ENCODE data around the gene UBE4B.
"Not testable (repeated sequence)": the region's sequence is repeated elsewhere in the genome, so short reads cannot be mapped to it uniquely, and the experiment has no call there.

Gene UBE4B

DNA sequence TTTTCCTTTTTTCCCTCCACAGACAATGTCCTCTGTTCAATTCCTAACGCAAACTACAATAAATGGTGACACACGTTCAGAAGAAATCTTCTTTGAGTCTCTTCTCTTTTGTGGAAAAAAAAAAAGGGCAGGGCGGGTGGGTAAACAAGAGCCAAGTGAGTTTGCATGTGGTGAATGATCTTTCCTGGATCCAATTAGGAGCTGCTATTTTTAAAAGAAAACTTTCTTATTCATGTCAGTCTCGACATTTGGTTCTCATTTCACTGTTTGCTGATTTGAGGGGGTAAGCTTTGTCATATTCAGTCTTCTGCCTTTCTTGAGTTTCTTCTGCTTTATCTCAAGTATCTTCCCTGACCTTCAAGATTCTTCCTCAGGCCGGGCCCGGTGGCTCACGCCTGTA lies 148.4 kb downstream of the UBE4B start:
- no peak overlapping the region for H3K4me3 Mint-ChIP-seq
- H3K4me1 Mint-ChIP-seq = no peaks in the 10 kb centered on the region
- no peak overlapping the region for H3K27ac Mint-ChIP-seq
- DNase-seq (ENCODE audit: low spot score in 2 of 2) = no peak
- no peaks in the 10 kb centered on the region for H3K9me3 Mint-ChIP-seq
- no peak for ATAC-seq
- H3K36me3 Mint-ChIP-seq = peaks cover 32% of the 10 kb centered on the region

- no peak for DNase-seq (ENCODE audit: low spot score in 2 of 2)
- Mint-ChIP-seq H3K4me3 (no peak overlapping the region), H3K9me3 (no peaks in the 10 kb centered on the region), H3K27ac (no peak overlapping the region), H3K4me1 (no peaks in the 10 kb centered on the region), H3K36me3 (peaks cover 9% of the 10 kb centered on the region)
- no peak for ATAC-seq
Observed at GRCh38 chr1:10185759-10186158, 153.0 kb downstream of the UBE4B start.

- no peaks in the 10 kb centered on the region for H3K4me1 Mint-ChIP-seq
- no peak for DNase-seq (ENCODE audit: low spot score in 2 of 2)
- no peaks in the 10 kb centered on the region for H3K9me3 Mint-ChIP-seq
- no peak overlapping the region for H3K27ac Mint-ChIP-seq
- H3K36me3 Mint-ChIP-seq = peaks cover 2% of the 10 kb centered on the region
- H3K4me3 Mint-ChIP-seq = no peak overlapping the region
- ATAC-seq = peak; percentile 49
Observed at GRCh38 chr1:10186331-10187025, 153.7 kb downstream of the UBE4B start.

DNA sequence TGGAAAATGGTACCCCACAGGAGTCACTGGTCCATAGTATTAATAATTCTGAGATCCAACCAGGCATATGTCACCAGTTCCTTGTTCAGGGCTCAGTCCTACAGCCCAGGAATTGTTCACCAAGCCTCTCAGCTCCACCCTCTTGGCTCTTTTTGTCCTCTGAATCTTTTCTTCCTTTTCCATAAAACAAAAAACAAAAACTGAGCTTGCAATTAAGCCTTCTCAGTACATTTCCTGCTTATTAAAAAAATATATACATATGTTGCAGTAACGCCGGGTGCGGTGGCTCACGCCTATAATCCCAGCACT lies 154.2 kb downstream of the UBE4B start:
- DNase-seq (ENCODE audit: low spot score in 2 of 2) = no peak
- no peaks in the 10 kb centered on the region for H3K9me3 Mint-ChIP-seq
- ATAC-seq = peak; percentile 25
- H3K36me3 Mint-ChIP-seq = no peaks in the 10 kb centered on the region
- H3K27ac Mint-ChIP-seq = no peak overlapping the region
- H3K4me3 Mint-ChIP-seq = no peak overlapping the region
- H3K4me1 Mint-ChIP-seq = no peaks in the 10 kb centered on the region

- Mint-ChIP-seq H3K4me1 (no peaks in the 10 kb centered on the region), H3K4me3 (no peak overlapping the region), H3K27ac (no peak overlapping the region), H3K36me3 (no peaks in the 10 kb centered on the region), H3K9me3 (no peaks in the 10 kb centered on the region)
- ATAC-seq (no peak), DNase-seq (ENCODE audit: low spot score in 2 of 2) (no peak)
Observed at GRCh38 chr1:10188133-10188650, 155.4 kb downstream of the UBE4B start.

- peaks cover 6% of the 10 kb centered on the region for H3K4me1 Mint-ChIP-seq
- no peaks in the 10 kb centered on the region for H3K36me3 Mint-ChIP-seq
- H3K4me3 Mint-ChIP-seq = no peak overlapping the region
- ATAC-seq (peak; percentile 51), DNase-seq (ENCODE audit: low spot score in 2 of 2) (no peak)
- H3K27ac Mint-ChIP-seq = no peak overlapping the region
- no peaks in the 10 kb centered on the region for H3K9me3 Mint-ChIP-seq
Observed at GRCh38 chr1:10189659-10190058, 156.9 kb downstream of the UBE4B start.

DNA sequence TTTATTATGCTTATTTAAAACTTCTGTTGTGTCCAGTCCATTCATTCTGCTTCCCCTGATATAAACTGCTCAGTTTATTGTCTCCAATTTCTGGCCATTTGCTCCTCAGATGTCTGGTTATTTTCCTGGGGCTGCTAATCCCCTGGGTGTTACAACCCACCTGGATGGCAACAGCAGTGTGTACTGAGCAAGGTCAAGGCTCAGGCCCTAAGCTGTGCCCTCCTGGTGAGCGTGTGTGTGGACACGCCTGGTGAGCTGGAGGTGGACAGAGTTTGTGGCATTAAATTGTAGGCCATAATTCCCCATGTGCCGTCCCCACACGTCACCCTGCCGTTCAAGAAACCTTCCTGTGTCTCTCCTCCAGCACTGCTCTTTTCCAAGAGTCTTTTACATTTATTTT lies 159.5 kb downstream of the UBE4B start:
- no peak for ATAC-seq
- Mint-ChIP-seq H3K36me3 (no peaks in the 10 kb centered on the region), H3K4me1 (peaks cover 6% of the 10 kb centered on the region), H3K4me3 (no peak overlapping the region), H3K9me3 (no peaks in the 10 kb centered on the region), H3K27ac (no peak overlapping the region)
- DNase-seq (ENCODE audit: low spot score in 2 of 2) = no peak

- Mint-ChIP-seq H3K36me3 (no peaks in the 10 kb centered on the region), H3K9me3 (no peaks in the 10 kb centered on the region), H3K4me1 (peaks cover 6% of the 10 kb centered on the region), H3K4me3 (no peak overlapping the region), H3K27ac (no peak overlapping the region)
- ATAC-seq = no peak
- no peak for DNase-seq (ENCODE audit: low spot score in 2 of 2)
Observed at GRCh38 chr1:10193288-10193687, 160.5 kb downstream of the UBE4B start.

GRCh38 chr1:10195570-10195969 lies 162.8 kb downstream of the UBE4B start:
- no peak overlapping the region for H3K4me3 Mint-ChIP-seq
- H3K4me1 Mint-ChIP-seq = peaks cover 6% of the 10 kb centered on the region
- H3K27ac Mint-ChIP-seq = no peak overlapping the region
- no peaks in the 10 kb centered on the region for H3K9me3 Mint-ChIP-seq
- DNase-seq (ENCODE audit: low spot score in 2 of 2) = no peak
- ATAC-seq = no peak
- no peaks in the 10 kb centered on the region for H3K36me3 Mint-ChIP-seq

DNA sequence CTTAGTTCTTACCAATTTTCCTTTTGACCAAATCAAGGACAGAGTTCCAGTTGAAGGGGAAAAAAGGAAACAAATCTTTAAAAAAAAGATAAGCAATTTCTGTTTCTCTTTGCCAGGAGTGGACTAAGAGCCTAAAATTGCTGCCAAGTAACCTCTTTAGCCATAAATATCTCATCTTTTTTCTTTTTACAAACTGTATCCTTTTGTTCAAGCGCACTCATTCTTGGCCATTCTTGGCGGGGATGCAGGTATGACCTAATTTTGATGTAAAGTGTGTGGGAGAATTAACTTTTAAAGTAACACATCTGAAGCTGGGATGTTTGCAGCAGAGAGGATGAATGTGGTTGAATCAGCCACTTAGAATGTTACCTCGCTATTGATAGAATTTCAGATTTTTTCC lies 164.2 kb downstream of the UBE4B start:
- no peaks in the 10 kb centered on the region for H3K9me3 Mint-ChIP-seq
- H3K4me1 Mint-ChIP-seq = peaks cover 6% of the 10 kb centered on the region
- no peak overlapping the region for H3K4me3 Mint-ChIP-seq
- H3K27ac Mint-ChIP-seq = no peak overlapping the region
- ATAC-seq = no peak
- DNase-seq (ENCODE audit: low spot score in 2 of 2) = no peak
- H3K36me3 Mint-ChIP-seq = no peaks in the 10 kb centered on the region

DNA sequence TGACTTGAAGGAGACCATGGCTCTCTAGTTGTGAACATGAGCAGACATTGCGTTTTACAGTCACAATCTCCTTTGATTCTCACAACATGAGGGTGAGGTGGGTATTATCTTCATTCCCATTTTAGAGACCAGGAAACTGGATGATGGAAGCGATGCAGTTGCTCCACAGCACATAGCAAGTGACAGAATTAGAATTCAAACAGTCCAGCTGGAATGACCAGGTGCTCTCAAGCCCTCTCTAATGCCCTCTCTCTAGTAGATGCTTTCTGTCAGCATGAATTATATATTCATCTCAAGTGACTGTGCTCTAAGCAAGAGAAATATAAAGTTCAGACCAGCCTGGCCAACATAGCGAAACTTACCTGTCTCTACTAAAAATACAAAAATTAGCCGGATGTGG lies 167.9 kb downstream of the UBE4B start:
- Mint-ChIP-seq H3K36me3 (no peaks in the 10 kb centered on the region), H3K4me3 (no peak overlapping the region), H3K27ac (no peak overlapping the region), H3K4me1 (no peaks in the 10 kb centered on the region), H3K9me3 (no peaks in the 10 kb centered on the region)
- DNase-seq (ENCODE audit: low spot score in 2 of 2) = no peak
- ATAC-seq = no peak

DNA sequence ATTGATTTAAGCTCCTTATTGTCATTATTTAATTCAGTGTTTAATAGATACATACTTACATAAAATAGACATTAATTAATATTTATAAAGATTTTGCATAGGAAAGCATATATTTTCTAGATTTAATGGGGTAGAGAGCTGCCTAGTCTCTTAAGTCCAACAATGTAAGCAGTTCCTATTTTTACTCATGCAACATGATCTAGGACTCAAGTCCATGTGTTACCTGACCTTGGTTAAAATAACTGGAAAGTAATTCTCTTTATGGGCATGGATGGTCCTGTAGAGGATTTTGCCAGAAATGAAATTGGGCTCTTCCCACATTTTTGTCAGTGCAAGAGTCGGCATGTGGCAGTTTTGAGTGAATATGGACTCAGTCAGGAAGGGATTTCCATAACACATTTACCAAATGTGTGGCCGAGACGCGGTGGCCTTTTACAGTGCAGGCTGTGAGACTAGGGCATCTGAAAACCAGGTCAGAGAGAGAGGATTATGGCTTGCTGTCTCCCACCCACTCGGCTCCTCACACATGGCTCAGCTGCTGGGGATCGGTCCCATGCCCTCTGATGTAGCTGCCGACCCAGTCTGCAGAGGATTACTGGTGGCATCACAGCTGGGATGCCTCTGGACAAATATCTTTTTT lies 171.4 kb downstream of the UBE4B start:
- Mint-ChIP-seq H3K4me3 (no peak overlapping the region), H3K36me3 (no peaks in the 10 kb centered on the region), H3K4me1 (no peaks in the 10 kb centered on the region), H3K9me3 (no peaks in the 10 kb centered on the region), H3K27ac (no peak overlapping the region)
- ATAC-seq = no peak
- no peak for DNase-seq (ENCODE audit: low spot score in 2 of 2)

DNA sequence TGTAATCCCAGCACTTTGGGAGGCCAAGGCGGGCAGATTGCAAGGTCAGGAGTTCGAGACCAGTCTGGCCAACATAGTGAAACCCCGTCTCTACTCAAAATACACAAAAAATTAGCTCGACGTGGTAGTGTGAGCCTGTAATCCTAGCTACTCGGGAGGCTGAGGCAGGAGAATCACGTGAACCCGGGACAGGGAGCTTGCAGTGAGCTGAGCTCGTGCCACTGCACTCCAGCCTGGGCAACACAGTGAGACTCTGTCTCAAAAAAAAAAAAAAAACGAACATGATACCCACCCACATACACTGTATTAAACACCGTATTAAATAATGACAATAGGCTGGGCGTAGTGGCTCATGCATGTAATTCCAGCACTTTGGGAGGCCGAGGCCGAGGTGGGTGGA lies 172.4 kb downstream of the UBE4B start:
- H3K36me3 Mint-ChIP-seq; H3K27ac Mint-ChIP-seq; H3K4me1 Mint-ChIP-seq; H3K4me3 Mint-ChIP-seq; ATAC-seq; DNase-seq (ENCODE audit: low spot score in 2 of 2); H3K9me3 Mint-ChIP-seq: not testable (repeated sequence)

- Mint-ChIP-seq H3K4me1 (peaks cover 23% of the 10 kb centered on the region), H3K27ac (no peak overlapping the region)
Observed at GRCh38 chr1:10207810-10208209, 175.1 kb downstream of the UBE4B start.

DNA sequence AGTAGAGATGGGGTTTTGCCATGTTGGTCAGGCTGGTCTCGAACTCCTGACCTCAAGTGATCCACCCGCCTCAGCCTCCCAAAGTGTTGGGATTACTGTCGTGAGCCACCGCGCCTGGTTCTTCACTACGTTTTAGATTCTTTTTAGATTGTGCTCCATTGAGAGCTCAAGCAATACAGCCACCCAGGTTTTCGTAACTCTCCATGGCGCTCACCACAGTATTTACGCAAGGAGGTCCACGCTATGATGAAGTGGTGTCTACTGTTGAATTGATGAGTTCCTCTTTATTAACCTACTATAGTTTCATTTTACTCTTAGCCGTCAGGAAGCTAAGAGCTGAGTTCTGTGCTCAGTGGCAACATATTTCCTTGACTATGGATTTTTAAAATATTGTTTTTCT lies 175.8 kb downstream of the UBE4B start:
- Mint-ChIP-seq H3K27ac (no peak overlapping the region), H3K36me3 (no peaks in the 10 kb centered on the region), H3K4me3 (peak overlapping the region; percentile 87), H3K9me3 (no peaks in the 10 kb centered on the region), H3K4me1 (peaks cover 27% of the 10 kb centered on the region)
- DNase-seq (ENCODE audit: low spot score in 2 of 2) = no peak
- ATAC-seq = no peak

More at GRCh38 chr1:10207810-10208209, 175.1 kb downstream of the UBE4B start:
- Mint-ChIP-seq H3K4me3 (no peak overlapping the region), H3K36me3 (no peaks in the 10 kb centered on the region), H3K9me3 (no peaks in the 10 kb centered on the region)
- no peak for DNase-seq (ENCODE audit: low spot score in 2 of 2)
- no peak for ATAC-seq

GRCh38 chr1:10209590-10209904 lies 176.8 kb downstream of the UBE4B start:
- Mint-ChIP-seq H3K4me1 (peaks cover 30% of the 10 kb centered on the region), H3K36me3 (no peaks in the 10 kb centered on the region), H3K4me3 (peak overlapping the region; percentile 87), H3K27ac (peak overlapping the region; percentile 89), H3K9me3 (no peaks in the 10 kb centered on the region)
- no peak for ATAC-seq
- no peak for DNase-seq (ENCODE audit: low spot score in 2 of 2)

All from stimulated activated effector memory CD8-positive, alpha-beta T cell treated with anti-CD3 and anti-CD28 coated beads, Interleukin-12 subunit alpha, Interleukin-12 subunit beta, amount 100 ng/mL, for 72 hours (primary cell).